Measurements from ENCODE around the gene CFH.
A peak's percentile ranks its signal among the peaks of the same experiment; 100 is the strongest.
"Not testable (repeated sequence)": the region's sequence is repeated elsewhere in the genome, so short reads cannot be mapped to it uniquely, and the experiment has no call there.

The CFH gene

DNA sequence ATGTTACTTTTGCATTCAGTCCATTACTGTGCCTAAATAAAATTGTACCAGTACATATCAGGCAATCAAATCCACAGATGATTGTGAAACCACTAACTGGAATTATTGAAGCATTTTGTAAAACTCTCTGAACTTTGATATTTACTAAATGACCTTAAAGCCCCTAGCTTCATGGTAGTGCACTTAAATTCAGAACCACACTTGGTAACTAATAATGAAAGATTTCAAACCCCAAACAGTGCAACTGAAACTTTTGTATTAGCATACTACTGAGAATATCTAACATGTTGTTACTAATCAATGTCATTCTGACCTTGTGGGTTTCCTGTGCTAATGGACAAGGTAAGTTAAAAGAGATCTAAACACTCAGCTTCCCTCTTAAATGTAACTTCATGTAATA is 122.8 kb downstream of the CFH start, which contains the start of gene CFHR3:
Gene CFHR3, plus strand, starts transcription at position 238 of the 400 bp plus-strand sequence. Its CDS starts 47 bp downstream, at position 285.
- TF ChIP-seq, protein P1, sequence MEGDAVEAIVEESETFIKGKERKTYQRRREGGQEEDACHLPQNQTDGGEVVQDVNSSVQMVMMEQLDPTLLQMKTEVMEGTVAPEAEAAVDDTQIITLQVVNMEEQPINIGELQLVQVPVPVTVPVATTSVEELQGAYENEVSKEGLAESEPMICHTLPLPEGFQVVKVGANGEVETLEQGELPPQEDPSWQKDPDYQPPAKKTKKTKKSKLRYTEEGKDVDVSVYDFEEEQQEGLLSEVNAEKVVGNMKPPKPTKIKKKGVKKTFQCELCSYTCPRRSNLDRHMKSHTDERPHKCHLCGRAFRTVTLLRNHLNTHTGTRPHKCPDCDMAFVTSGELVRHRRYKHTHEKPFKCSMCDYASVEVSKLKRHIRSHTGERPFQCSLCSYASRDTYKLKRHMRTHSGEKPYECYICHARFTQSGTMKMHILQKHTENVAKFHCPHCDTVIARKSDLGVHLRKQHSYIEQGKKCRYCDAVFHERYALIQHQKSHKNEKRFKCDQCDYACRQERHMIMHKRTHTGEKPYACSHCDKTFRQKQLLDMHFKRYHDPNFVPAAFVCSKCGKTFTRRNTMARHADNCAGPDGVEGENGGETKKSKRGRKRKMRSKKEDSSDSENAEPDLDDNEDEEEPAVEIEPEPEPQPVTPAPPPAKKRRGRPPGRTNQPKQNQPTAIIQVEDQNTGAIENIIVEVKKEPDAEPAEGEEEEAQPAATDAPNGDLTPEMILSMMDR (IDR thresholded peaks at IDR 0.05; ENCODE audit: unreplicated experiment in 3 of 3): no peak
- Mint-ChIP-seq H3K27me3 (ENCODE audit: low read depth) (no peaks in the 10 kb centered on the region), H3K9me3 (no peaks in the 10 kb centered on the region), H3K36me3 (ENCODE audit: low read depth) (no peaks in the 10 kb centered on the region), H3K27ac (peak within 1 kb of the TSS; percentile 45 to 69 (median 69)), H3K4me3 (no peak within 1 kb of the TSS), H3K4me1 (peaks cover 14% of the 10 kb centered on the region)

DNA sequence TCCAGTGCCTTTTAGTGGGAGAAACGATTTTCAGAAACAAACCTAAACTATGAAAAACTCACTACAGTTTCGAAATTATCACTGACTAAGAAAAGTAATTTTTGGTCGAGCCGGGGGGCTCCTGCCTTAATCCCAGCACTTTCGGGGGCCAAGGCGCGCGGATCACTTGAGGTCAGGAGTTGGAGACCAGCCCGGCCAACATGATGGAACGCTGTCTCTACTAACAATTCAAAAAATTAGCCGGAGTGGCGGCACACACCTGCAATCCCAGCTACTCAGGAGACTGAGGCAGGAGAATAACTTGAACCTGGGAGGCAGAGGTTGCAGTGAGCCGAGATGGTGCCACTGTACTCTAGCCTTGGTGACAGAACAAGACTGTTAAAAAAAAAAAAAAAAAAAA is 125.8 kb downstream of the CFH start:
- H3K36me3 Mint-ChIP-seq (ENCODE audit: low read depth): no peaks in the 10 kb centered on the region
- peaks cover 14% of the 10 kb centered on the region for H3K4me1 Mint-ChIP-seq
- H3K4me3 Mint-ChIP-seq: no peak overlapping the region
- no peak overlapping the region for H3K27ac Mint-ChIP-seq
- no peaks in the 10 kb centered on the region for H3K27me3 Mint-ChIP-seq (ENCODE audit: low read depth)
- H3K9me3 Mint-ChIP-seq: no peaks in the 10 kb centered on the region
- TF ChIP-seq, protein P1 (IDR thresholded peaks at IDR 0.05; ENCODE audit: unreplicated experiment in 3 of 3): no peak

DNA sequence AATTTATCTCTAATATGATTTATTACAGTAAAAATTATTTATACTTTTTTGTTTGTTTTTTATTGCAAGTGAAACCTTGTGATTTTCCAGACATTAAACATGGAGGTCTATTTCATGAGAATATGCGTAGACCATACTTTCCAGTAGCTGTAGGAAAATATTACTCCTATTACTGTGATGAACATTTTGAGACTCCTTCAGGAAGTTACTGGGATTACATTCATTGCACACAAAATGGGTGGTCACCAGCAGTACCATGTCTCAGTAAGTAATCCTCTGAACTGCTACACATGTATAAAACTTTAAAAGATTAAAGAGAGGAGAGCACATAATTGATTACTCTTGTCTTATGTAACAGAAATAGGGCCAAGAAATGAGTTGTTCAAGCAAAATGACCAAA is 127.2 kb downstream of the CFH start:
- no peaks in the 10 kb centered on the region for H3K27me3 Mint-ChIP-seq (ENCODE audit: low read depth)
- H3K4me1 Mint-ChIP-seq: peaks cover 3% of the 10 kb centered on the region
- TF ChIP-seq, protein P1 (IDR thresholded peaks at IDR 0.05; ENCODE audit: unreplicated experiment in 3 of 3): no peak
- H3K36me3 Mint-ChIP-seq (ENCODE audit: low read depth): no peaks in the 10 kb centered on the region
- no peak overlapping the region for H3K27ac Mint-ChIP-seq
- H3K4me3 Mint-ChIP-seq: no peak overlapping the region
- no peaks in the 10 kb centered on the region for H3K9me3 Mint-ChIP-seq

DNA sequence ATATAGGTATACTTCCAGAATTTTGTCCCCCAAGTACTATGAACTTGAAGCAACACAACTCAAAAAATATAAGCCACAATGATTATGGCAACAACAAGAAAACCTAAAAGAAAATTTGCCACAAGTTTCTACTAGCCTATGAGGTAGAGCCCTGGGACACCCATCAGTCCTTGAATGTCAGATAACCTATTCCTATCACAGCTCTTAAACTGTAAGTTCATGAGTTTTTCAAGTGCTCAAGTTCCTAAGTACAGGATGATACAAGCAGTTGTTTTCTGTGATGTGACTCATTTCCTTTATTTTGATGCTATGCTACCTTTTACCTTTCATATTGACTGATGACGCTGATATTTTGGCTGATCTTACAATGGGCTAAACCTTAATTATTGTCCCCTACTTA is 139.4 kb downstream of the CFH start:
- not testable (repeated sequence) for H3K9me3 Mint-ChIP-seq; H3K4me1 Mint-ChIP-seq; H3K27me3 Mint-ChIP-seq (ENCODE audit: low read depth); H3K4me3 Mint-ChIP-seq; H3K36me3 Mint-ChIP-seq (ENCODE audit: low read depth); H3K27ac Mint-ChIP-seq

DNA sequence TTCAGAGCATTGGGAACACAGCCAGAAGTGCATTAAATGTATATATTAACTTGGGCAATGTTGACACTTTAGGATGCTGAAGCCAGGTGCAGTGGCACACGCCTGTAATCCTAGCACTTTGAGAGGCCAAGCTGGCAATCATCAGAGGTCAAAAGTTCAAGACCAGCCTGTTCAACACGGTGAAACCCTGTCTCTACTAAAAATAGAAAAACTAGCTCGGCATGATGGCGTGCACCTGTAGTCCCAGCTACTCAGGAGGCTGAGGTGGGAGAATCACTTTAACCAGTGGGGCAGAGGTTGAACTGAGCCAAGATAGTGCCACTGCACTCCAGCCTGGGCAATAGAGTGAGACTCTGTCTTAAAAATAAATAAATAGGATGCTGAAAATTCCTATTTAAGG is 142.3 kb downstream of the CFH start:
- H3K4me1 Mint-ChIP-seq; H3K36me3 Mint-ChIP-seq (ENCODE audit: low read depth); H3K9me3 Mint-ChIP-seq; H3K27me3 Mint-ChIP-seq (ENCODE audit: low read depth); H3K4me3 Mint-ChIP-seq; H3K27ac Mint-ChIP-seq: not testable (repeated sequence)
